Measurements from ENCODE around the gene CYP2J2.
"Not testable (repeated sequence)": the region's sequence is repeated elsewhere in the genome, so short reads cannot be mapped to it uniquely, and the experiment has no call there.

Gene CYP2J2

DNA sequence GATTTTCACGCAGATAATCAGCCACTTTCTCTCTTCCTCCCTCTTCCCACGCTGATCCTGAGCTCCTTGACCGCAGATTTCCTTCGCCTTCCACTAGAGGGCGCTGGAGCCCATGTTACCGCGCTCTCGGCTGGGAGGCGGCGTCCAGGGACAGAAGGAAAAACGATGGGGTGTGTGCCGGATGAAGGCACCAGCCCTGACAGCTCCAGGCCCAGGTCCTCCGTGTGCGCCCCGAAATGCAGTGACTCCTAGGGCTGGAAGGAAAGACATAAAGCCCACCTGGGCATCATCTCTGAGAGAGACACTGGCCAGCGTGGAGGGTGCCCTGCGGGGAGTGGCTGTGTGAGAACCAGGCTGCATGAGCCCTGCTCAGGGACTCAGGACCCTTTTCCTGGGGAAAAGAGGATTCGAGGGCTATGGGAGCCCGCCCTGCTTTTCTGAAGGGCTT, 44.9 kb upstream of the CYP2J2 start:
- Histone ChIP-seq H4K20me1 (ENCODE audit: insufficient read depth, low read length) (no peaks in the 10 kb centered on the region), H3K4me2 (ENCODE audit: low read length) (no peak overlapping the region; the same call in 1 of the 2 replicates), H3K4me3 (ENCODE audit: low read depth, low read length, poor library complexity, severe bottlenecking) (no peak overlapping the region), H3K27ac (ENCODE audit: low read depth, low read length, poor library complexity, severe bottlenecking) (no peak overlapping the region), H3K27me3 (ENCODE audit: insufficient read depth, low read length) (no peaks in the 10 kb centered on the region), H3K79me2 (ENCODE audit: insufficient read depth, low read length) (no peaks in the 10 kb centered on the region), H3K9ac (ENCODE audit: low read length) (no peak overlapping the region), H3K4me1 (ENCODE audit: insufficient read depth, low read length, severe bottlenecking) (no peaks in the 10 kb centered on the region), H3K36me3 (ENCODE audit: insufficient read depth, low read length) (no peaks in the 10 kb centered on the region), H3F3A (ENCODE audit: insufficient read depth, low read length) (no peaks in the 10 kb centered on the region), H2AFZ (ENCODE audit: low read length) (no peak overlapping the region), H3K9me2 (ENCODE audit: low read depth, low read length) (no peaks in the 10 kb centered on the region), H3K9me3 (ENCODE audit: low read length) (no peaks in the 10 kb centered on the region)
- TF ChIP-seq, protein P1, sequence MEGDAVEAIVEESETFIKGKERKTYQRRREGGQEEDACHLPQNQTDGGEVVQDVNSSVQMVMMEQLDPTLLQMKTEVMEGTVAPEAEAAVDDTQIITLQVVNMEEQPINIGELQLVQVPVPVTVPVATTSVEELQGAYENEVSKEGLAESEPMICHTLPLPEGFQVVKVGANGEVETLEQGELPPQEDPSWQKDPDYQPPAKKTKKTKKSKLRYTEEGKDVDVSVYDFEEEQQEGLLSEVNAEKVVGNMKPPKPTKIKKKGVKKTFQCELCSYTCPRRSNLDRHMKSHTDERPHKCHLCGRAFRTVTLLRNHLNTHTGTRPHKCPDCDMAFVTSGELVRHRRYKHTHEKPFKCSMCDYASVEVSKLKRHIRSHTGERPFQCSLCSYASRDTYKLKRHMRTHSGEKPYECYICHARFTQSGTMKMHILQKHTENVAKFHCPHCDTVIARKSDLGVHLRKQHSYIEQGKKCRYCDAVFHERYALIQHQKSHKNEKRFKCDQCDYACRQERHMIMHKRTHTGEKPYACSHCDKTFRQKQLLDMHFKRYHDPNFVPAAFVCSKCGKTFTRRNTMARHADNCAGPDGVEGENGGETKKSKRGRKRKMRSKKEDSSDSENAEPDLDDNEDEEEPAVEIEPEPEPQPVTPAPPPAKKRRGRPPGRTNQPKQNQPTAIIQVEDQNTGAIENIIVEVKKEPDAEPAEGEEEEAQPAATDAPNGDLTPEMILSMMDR (IDR thresholded peaks at IDR 0.05; ENCODE audit: low read length) = peak; percentile 89
- TF ChIP-seq EZH2 (IDR thresholded peaks at IDR 0.05; ENCODE audit: borderline replicate concordance, low read length) = no peak

DNA sequence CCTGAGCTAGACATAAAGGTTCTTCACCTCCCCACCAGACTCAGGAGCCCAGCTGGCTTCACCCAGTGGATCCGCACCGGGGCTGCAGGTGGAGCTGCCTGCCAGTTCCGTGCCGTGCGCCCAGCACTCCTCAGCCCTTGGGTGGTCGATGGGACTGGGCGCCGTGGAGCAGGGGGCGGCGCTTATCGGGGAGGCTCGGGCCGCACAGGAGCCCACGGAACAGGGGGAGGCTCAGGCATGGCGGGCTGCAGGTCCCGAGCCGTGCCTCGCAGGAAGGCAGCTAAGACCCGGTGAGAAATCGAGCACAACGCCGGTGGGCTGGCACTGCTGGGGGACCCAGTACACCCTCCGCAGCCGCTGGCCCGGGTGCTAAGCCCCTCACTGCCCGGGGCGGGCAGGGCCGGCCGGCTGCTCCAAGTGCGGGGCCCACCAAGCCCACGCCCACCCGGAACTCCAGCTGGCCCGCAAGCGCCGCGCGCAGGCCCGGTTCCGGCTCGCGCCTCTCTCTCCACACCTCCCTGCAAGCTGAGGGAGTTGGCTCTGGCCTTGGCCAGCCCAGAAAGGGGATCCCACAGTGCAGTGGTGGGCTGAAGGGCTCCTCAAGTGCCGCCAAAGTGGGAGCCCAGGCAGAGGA, 43.1 kb upstream of the CYP2J2 start:
- not testable (repeated sequence) for H4K20me1 ChIP-seq (ENCODE audit: insufficient read depth, low read length); H3K79me2 ChIP-seq (ENCODE audit: insufficient read depth, low read length); H3K27ac ChIP-seq (ENCODE audit: low read depth, low read length, poor library complexity, severe bottlenecking); H3K27me3 ChIP-seq (ENCODE audit: insufficient read depth, low read length); H3K4me3 ChIP-seq (ENCODE audit: low read depth, low read length, poor library complexity, severe bottlenecking); H3K9ac ChIP-seq (ENCODE audit: low read length); H3K4me2 ChIP-seq (ENCODE audit: low read length); H3K9me2 ChIP-seq (ENCODE audit: low read depth, low read length); H3K9me3 ChIP-seq (ENCODE audit: low read length); H2AFZ ChIP-seq (ENCODE audit: low read length); H3K36me3 ChIP-seq (ENCODE audit: insufficient read depth, low read length); H3F3A ChIP-seq (ENCODE audit: insufficient read depth, low read length); H3K4me1 ChIP-seq (ENCODE audit: insufficient read depth, low read length, severe bottlenecking)

DNA sequence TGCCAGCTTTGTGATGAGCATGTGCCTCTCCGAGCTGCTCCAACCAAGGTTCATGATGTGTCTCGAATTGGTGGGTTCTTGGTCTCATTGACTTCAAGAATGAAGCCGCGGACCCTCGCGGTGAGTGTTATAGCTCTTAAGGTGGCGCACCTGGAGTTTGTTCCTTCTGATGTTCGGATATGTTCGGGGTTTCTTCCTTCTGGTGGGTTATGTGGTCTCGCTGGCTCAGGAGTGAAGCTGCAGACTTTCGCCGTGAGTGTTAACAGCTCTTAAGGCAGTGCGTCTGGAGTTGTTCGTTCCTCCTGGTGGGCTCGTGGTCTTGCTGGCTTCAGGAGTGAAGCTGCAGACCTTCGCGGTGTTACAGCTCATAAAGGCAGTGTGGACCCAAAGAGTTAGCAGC, 42.2 kb upstream of the CYP2J2 start:
- not testable (repeated sequence) for H3K4me1 ChIP-seq (ENCODE audit: insufficient read depth, low read length, severe bottlenecking); H3K9ac ChIP-seq (ENCODE audit: low read length); H3K27me3 ChIP-seq (ENCODE audit: insufficient read depth, low read length); H3K9me3 ChIP-seq (ENCODE audit: low read length); H2AFZ ChIP-seq (ENCODE audit: low read length); H3K9me2 ChIP-seq (ENCODE audit: low read depth, low read length); H3K27ac ChIP-seq (ENCODE audit: low read depth, low read length, poor library complexity, severe bottlenecking); H3K79me2 ChIP-seq (ENCODE audit: insufficient read depth, low read length); H3F3A ChIP-seq (ENCODE audit: insufficient read depth, low read length); H3K4me3 ChIP-seq (ENCODE audit: low read depth, low read length, poor library complexity, severe bottlenecking); H3K36me3 ChIP-seq (ENCODE audit: insufficient read depth, low read length); H4K20me1 ChIP-seq (ENCODE audit: insufficient read depth, low read length); H3K4me2 ChIP-seq (ENCODE audit: low read length)

DNA sequence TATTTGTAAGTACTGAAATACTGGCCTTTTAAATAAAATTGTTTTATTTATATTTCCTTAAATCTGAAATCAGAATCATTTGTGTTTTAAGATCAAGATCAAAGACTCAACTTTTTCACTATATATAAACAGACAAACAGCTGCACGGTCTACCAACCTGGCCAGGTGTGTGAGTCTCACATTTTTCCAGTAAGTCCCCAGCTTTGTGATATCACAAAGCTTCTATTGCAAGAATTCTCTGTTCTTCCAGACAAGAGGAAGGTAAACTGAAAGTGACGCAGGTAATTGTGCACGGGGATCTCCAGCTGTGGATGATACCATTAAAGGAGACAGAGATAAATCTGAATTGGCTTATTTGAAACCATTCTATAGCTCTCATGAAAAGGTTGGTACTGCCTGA, 41.2 kb upstream of the CYP2J2 start:
- no peak for TF ChIP-seq EZH2 (IDR thresholded peaks at IDR 0.05; ENCODE audit: borderline replicate concordance, low read length)
- TF ChIP-seq, protein P1 (IDR thresholded peaks at IDR 0.05; ENCODE audit: low read length) = no peak
- no peak overlapping the region for H3K27ac ChIP-seq (ENCODE audit: low read depth, low read length, poor library complexity, severe bottlenecking)
- H3K4me2 ChIP-seq (ENCODE audit: low read length) = no peak overlapping the region
- no peaks in the 10 kb centered on the region for H3K4me1 ChIP-seq (ENCODE audit: insufficient read depth, low read length, severe bottlenecking)
- H3K4me3 ChIP-seq (ENCODE audit: low read depth, low read length, poor library complexity, severe bottlenecking) = no peak overlapping the region
- no peaks in the 10 kb centered on the region for H3K9me2 ChIP-seq (ENCODE audit: low read depth, low read length)
- H3K9me3 ChIP-seq (ENCODE audit: low read length) = no peaks in the 10 kb centered on the region
- H3K36me3 ChIP-seq (ENCODE audit: insufficient read depth, low read length) = no peaks in the 10 kb centered on the region
- H2AFZ ChIP-seq (ENCODE audit: low read length) = no peak overlapping the region
- H4K20me1 ChIP-seq (ENCODE audit: insufficient read depth, low read length) = no peaks in the 10 kb centered on the region
- no peaks in the 10 kb centered on the region for H3K27me3 ChIP-seq (ENCODE audit: insufficient read depth, low read length)
- H3K9ac ChIP-seq (ENCODE audit: low read length) = no peak overlapping the region
- no peaks in the 10 kb centered on the region for H3F3A ChIP-seq (ENCODE audit: insufficient read depth, low read length)
- no peaks in the 10 kb centered on the region for H3K79me2 ChIP-seq (ENCODE audit: insufficient read depth, low read length)

Data from OCI-LY1 (cell line).